GM19372 (cell line): Measurements from ENCODE around the gene CDKN2B-AS1.

ENCODE experiments used
- ATAC-seq: cut with Tn5 transposase; IDR thresholded peaks from one replicate; pipeline ENCODE4 v1.9.1; 2021; ENCODE audit warnings: mild to moderate bottlenecking, low read depth, moderate library complexity; ENCODE audit not compliant: unreplicated experiment

The CDKN2B-AS1 gene

GRCh38 chr9:22146604-22147003, 152.0 kb downstream of the CDKN2B-AS1 start:
- no peak for ATAC-seq

DNA sequence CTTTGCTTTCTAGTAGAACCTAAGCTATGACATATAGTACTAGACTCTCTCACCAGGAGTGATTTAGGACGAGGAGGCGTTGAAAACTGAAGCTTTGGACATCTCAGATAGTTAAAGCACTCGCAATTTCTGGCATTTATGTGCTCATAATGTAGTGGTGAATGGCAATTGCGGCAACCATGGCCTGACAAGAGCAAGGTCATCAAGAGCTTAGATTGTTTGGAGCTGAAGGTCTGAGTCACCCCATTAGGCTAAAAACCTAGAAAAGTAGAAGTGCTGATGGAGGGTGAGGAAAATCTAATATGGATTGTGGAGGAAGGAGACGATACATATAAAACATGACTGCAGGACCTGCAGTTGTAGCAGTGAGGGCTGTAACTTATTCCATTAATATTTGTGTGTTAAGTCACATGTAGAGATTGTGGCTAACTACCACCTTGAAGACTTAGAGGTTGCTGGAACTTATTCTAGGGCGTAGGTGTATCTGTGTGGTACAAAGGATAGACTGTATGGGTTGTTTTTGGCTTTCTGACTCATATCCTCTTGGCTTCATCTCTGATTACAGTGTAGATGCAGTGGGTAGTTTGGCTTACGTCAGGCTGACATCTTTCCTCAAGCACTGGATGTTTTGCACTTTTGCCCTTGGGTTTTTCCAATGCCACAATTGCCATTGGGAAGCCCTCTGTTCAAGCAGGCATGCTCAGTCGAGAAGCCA, 153.4 kb downstream of the CDKN2B-AS1 start:
- ATAC-seq: no peak

DNA sequence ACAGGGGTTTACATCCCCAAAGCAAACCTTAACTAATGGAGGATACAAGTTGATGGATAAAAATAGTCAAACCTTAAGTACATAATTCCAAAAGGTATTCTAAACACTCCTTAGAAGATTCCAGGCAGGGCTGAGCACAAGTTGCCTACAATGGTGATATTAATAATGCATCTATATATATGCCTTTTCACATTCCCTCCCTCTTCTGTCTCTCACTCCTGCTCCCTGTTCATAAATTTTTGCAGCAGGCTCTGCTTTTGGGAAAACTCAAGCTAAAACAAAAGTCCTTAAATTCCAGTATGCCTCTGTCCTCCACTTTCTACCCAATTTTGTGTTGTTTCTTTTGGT, 153.9 kb downstream of the CDKN2B-AS1 start:
- ATAC-seq: no peak

GRCh38 chr9:22148876-22149637, 154.5 kb downstream of the CDKN2B-AS1 start:
- no peak for ATAC-seq

- ATAC-seq: no peak
Observed at GRCh38 chr9:22154064-22154463, 159.5 kb downstream of the CDKN2B-AS1 start.

DNA sequence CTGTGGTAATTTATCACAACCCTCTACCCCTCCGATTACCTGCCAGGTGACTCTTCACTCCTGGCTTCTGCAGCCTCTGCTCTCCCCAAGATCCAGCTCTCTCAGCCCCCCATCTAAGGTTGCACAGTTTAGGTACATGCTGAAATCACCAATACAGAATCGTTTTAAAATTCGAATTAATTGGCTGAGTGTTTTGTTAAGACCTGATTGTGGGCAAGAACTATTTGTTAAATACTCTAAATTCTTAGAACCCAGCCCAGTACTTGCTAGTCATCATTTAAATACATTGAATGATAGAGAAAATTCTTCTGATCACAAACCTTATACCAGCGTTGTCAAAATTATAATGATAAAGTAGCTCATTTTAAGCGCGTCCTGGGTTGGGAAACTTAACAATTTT, 162.0 kb downstream of the CDKN2B-AS1 start:
- no peak for ATAC-seq

DNA sequence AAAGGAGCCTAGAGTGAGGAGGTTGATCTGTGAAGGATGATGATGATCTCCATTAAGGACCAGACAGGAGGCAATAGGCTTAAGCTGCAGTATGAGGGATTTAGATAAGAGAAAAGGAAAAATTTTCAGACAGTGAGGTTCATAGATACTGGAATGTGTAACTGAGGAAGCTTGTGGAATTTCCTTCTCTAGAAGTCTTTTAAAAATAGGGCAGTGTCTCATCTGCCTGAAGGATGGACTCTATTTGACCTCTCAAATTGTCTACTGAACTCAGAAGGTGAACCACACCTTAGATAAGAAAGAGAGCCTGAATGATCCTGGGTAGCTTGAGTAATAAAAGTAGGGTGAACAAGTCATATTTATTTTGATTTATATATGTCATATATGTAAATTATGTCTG, 162.7 kb downstream of the CDKN2B-AS1 start:
- no peak for ATAC-seq

GRCh38 chr9:22157828-22158227, 163.2 kb downstream of the CDKN2B-AS1 start:
- no peak for ATAC-seq

- ATAC-seq: no peak
Observed at GRCh38 chr9:22158271-22158670, 163.7 kb downstream of the CDKN2B-AS1 start.

DNA sequence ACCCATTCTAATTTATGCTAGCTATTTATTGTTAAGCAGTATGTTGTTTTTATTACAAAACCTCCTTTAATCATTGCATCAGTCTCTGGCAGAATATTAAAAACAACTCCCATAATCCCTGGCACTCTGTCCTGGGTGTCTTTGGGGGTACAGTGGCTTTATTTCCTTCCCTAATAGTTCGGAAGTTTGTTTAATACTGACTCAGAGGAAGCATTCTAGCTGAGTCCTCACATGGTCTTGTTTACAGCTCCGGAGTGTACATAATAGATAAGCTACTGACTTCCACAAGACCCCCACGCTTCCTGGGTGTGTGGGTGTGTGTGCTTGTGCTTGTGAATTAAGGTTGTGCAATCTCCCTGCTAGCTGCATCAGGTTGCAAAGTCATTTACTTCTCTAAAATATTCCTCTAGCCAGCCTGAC, 164.3 kb downstream of the CDKN2B-AS1 start:
- ATAC-seq: no peak

DNA sequence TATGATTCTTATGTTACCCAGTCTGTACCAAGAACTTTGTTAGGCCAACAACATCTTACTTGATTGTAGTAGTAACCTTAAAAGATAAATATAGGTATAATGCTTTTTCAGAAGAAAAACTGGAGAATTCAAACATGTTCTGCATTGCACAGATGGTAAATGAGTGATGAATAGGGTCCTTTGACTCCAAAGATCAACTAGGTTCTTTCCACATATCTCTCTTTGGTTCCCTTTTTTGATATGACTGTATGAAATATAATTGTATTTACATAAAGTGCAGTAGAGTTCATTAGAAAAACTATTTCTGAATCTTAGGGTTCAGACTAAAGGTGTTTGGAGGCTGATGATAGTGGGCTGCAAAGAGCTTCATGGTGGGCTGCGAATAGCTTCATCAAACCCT, 165.0 kb downstream of the CDKN2B-AS1 start:
- no peak for ATAC-seq

- no peak for ATAC-seq
Observed at GRCh38 chr9:22160221-22160620, 165.6 kb downstream of the CDKN2B-AS1 start.

GRCh38 chr9:22165144-22165543, 170.6 kb downstream of the CDKN2B-AS1 start:
- no peak for ATAC-seq

- ATAC-seq: no peak
Observed at GRCh38 chr9:22169243-22169642, 174.7 kb downstream of the CDKN2B-AS1 start.

DNA sequence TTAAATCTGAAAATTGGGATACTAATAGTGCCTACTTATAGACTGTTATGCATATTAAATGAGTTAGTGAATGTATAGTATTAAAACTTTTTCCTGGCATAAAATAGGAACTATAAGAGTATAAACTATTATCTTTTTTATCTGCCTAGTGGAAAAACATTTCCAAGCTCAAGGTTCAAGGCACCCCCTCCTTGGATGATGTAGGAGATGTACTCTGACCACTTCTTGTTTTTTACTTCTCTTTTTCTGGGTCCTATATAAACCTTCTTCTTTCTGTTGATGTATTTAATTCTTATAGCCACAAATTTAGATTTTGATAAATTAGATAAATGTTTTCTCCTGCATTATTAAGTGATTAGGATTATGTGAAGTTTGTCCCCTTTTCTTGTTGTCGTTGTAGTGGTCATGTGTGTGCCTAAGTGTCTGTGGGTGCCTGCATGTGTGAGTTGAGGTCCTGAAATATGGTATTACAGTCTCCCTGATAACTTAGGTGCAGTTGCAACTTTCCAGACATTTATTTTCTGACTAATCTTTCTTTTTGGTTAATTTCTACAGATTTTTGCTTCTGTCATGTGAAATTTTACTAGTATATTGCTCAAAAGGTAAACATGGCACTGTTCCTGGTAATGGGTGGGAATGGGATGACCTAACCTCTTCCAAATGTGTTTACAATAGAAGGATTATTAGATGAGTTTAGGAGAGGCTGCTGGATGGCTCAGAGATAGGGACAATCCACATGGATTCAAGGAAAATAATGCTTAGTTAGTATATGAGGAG, 175.3 kb downstream of the CDKN2B-AS1 start:
- ATAC-seq: no peak
